ENCODE results near the gene TMEM198.
A peak's percentile ranks its signal among the peaks of the same experiment; 100 is the strongest.

Gene TMEM198

GRCh38 chr2:219548990-219549389 is 5.2 kb downstream of the TMEM198 start:
- Mint-ChIP-seq H3K36me3 (ENCODE audit: low read depth) (peaks cover 11% of the 10 kb centered on the region), H3K4me1 (peaks cover 26% of the 10 kb centered on the region), H3K27me3 (ENCODE audit: low read depth) (peaks cover 28% of the 10 kb centered on the region), H3K4me3 (peak overlapping the region in 2 of 3 experiments; percentile 3 to 40), H3K27ac (no peak overlapping the region), H3K9me3 (no peaks in the 10 kb centered on the region)
- TF ChIP-seq CTCF (IDR thresholded peaks at IDR 0.05; ENCODE audit: unreplicated experiment in 3 of 3), result no peak

GRCh38 chr2:219549619-219550018 is 5.8 kb downstream of the TMEM198 start:
- H3K4me3 Mint-ChIP-seq, result peak overlapping the region in 2 of 3 experiments; percentile 20 to 36
- H3K27ac Mint-ChIP-seq, result no peak overlapping the region
- peaks cover 15% of the 10 kb centered on the region for H3K36me3 Mint-ChIP-seq (ENCODE audit: low read depth)
- no peaks in the 10 kb centered on the region for H3K9me3 Mint-ChIP-seq
- peaks cover 26% of the 10 kb centered on the region for H3K27me3 Mint-ChIP-seq (ENCODE audit: low read depth)
- TF ChIP-seq CTCF (IDR thresholded peaks at IDR 0.05; ENCODE audit: unreplicated experiment in 3 of 3), result no peak
- peaks cover 21% of the 10 kb centered on the region for H3K4me1 Mint-ChIP-seq

- TF ChIP-seq CTCF (IDR thresholded peaks at IDR 0.05; ENCODE audit: unreplicated experiment in 3 of 3), result no peak
- Mint-ChIP-seq H3K4me3 (peak overlapping the region; percentile 83 to 89 (median 86)), H3K4me1 (peaks cover 5% of the 10 kb centered on the region), H3K27me3 (ENCODE audit: low read depth) (peaks cover 17% of the 10 kb centered on the region), H3K27ac (no peak overlapping the region), H3K36me3 (ENCODE audit: low read depth) (peaks cover 16% of the 10 kb centered on the region), H3K9me3 (no peaks in the 10 kb centered on the region)
Observed at GRCh38 chr2:219551441-219552381, 7.9 kb downstream of the TMEM198 start.

GRCh38 chr2:219552382-219553167 is 8.7 kb downstream of the TMEM198 start:
- H3K9me3 Mint-ChIP-seq, result no peaks in the 10 kb centered on the region
- no peak overlapping the region for H3K27ac Mint-ChIP-seq
- peaks cover 14% of the 10 kb centered on the region for H3K27me3 Mint-ChIP-seq (ENCODE audit: low read depth)
- no peak for TF ChIP-seq CTCF (IDR thresholded peaks at IDR 0.05; ENCODE audit: unreplicated experiment in 3 of 3)
- peaks cover 5% of the 10 kb centered on the region for H3K4me1 Mint-ChIP-seq
- peak overlapping the region; percentile 83 to 89 (median 86) for H3K4me3 Mint-ChIP-seq
- H3K36me3 Mint-ChIP-seq (ENCODE audit: low read depth), result peaks cover 12% of the 10 kb centered on the region

GRCh38 chr2:219553168-219553417 is 9.3 kb downstream of the TMEM198 start:
- Mint-ChIP-seq H3K36me3 (ENCODE audit: low read depth) (peaks cover 11% of the 10 kb centered on the region), H3K27ac (no peak overlapping the region), H3K9me3 (no peaks in the 10 kb centered on the region), H3K4me3 (peak overlapping the region; percentile 26 to 76 (median 61)), H3K27me3 (ENCODE audit: low read depth) (peaks cover 14% of the 10 kb centered on the region), H3K4me1 (peaks cover 5% of the 10 kb centered on the region)
- no peak for TF ChIP-seq CTCF (IDR thresholded peaks at IDR 0.05; ENCODE audit: unreplicated experiment in 3 of 3)
